HT-29 (cell line): ENCODE measurements around the gene PRKCE. TPM values are rescaled to one million over a fixed set of nuclear protein-coding genes. Genes with fewer than 3 reads are reported as not detected.
A peak's percentile ranks its signal among the peaks of the same experiment; 100 is the strongest.

Source experiments
- DNase-seq: peaks from one replicate; pipeline ENCODE4 v3.0.0-alpha.2; 2015; ENCODE audit warnings: low spot score
- total RNA-seq: library from RNA; depleted of rRNA; stranded (reverse); fragments of >200 nt; shearing (Covaris generic); gene quantifications from 2 replicates; pipeline ENCODE4 v1.2.3, GENCODE V29; 2014

Gene PRKCE
- total RNA-seq, 1 experiment from 2014 or later = 17.7 TPM

DNA sequence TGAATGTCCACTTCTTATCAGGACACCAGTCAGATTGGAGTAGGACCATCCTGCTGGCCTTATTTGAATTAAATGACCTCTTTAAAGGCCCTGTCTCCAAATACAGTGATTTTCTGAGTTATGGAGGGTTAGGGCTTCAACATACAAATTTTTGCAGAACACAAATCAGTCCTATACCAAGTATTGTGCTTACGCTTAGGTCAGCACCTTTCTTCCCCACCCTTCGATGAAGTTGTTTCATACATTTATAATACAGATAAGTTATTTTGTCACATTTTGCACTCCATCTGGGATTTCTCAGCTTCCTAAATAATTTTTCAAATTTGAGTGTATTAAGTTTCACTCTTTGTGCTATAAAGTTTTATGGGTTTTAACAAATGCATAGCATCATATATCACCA lies 455.2 kb downstream of the PRKCE start:
- DNase-seq = no peak

DNA sequence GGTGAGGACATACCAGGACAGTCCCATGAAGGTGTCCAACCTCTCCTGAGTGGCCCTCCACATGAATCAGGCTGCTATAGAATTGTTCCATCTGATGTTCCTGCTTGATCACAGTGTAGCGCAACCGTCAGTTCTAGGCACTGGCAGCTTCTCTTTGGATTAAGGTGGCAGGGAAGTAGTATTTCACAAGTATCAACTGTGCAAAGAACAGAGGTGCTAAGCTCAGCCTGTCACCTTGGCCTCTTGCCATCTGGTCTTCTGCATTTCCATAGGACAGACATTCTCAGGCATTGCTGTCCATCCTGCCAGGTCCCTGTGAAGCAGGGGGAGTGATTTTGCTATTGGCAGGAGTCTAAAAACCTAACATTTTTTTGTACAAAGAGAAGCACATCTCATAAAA lies 463.5 kb downstream of the PRKCE start:
- DNase-seq = no peak

DNA sequence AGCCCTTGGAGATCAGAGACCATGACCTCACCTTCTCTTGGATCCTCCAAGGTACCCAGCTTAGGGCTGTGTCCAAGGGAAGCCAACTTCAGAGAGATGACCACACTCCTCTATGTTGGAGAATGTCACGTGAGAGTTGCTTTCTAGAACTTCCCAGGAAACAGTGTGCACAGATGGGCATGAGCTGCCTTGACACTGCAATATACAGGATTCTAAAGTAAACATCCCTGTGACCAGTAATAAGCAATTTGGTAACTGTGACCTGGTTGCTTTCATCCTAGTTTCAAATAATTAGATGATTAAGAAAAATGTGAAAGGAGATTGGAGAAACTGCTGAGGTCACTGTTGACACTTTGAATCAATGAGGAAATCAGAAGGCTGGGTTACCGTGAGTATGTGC lies 464.7 kb downstream of the PRKCE start:
- no peak for DNase-seq

- DNase-seq = no peak
Observed at GRCh38 chr2:46116553-46116991, 465.1 kb downstream of the PRKCE start.

- peak; percentile 38 for DNase-seq
Observed at GRCh38 chr2:46117379-46117778, 465.9 kb downstream of the PRKCE start.

GRCh38 chr2:46117994-46118393 lies 466.5 kb downstream of the PRKCE start:
- no peak for DNase-seq

DNA sequence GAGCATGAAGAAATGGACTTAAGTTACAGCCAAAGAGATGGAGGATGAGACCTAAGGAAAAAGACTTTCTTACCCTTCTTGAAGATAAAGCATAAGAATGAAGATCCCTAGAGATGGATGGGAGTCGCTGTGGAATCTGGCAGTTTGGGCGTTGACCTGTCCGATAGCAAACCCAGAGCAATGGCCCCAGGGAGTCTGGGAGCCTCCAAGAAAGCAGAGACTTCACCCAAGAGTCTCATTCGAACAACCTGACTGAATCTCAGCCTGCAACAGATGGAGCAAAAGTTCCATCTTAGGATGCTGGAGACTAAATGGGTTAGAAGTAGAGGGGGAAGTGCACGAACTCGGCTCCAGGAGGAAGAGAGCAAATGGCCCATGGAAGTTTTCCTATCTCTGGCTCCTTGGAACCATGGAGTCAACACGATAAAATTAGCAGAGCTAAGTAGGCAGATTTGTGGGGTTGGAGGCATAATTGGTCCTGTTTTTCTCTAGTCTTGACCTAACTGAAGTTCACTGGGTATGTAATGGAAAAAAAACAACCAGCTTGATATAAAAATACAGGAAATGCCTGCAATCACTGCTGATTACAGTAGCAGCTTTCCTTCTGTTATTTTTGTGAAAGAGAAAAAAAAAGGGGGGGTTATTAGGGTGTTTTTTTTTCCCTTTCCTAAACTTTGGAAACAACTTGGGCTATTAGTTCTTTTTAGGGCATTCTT lies 467.3 kb downstream of the PRKCE start:
- no peak for DNase-seq

DNA sequence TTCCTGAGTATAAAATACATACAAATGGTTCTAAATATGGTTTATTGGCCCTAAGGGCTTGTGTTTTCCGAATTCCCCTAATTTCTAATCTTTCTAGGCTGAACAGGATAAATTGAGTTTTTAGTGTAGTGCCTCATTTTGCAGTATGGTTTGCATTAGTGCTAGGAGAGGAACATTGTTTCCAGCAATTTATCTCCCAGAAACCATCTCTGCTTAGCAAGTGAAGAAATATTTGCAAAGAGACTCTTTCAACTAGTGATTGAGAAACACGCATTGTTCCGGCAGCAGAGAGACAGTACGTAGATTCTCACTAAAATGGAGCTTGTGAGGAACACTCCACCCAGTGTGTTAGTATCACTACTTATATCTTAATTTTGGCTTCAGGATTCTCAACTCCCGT lies 468.0 kb downstream of the PRKCE start:
- DNase-seq = no peak

DNA sequence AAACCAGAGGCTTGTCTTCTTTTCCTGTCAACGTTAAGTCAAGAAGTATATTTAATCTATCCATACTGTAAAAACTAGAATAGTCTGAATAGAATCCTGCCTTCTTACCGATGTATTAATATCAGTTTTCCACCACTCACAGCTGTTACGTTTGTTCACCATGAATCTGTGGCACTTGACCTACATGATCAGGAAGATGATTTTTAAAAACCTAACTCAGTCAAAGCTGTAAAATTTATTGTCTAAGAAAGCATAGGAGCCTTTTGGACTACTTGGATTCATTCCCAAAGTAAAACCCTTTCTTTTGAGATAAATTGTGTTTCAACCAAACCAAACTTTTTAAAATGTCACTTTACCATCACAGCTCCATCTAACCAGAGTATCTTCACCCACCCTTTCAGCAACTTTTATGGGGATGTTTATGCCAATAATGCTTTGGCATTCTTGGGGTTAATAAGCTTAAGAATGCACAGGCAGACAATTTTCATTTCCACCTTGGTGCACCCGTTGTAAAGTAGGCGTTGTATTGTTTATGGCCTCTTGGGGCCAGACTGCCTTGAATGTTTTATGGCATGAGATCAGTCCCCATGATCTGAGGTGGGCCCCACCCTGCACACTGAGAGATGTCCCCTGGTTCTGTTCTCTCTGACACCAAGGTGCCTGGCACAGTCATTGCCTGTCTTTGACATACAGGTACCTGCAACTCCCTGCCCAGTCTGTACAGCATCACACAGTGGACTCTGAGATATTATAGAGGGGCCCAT lies 469.5 kb downstream of the PRKCE start:
- DNase-seq = no peak

DNA sequence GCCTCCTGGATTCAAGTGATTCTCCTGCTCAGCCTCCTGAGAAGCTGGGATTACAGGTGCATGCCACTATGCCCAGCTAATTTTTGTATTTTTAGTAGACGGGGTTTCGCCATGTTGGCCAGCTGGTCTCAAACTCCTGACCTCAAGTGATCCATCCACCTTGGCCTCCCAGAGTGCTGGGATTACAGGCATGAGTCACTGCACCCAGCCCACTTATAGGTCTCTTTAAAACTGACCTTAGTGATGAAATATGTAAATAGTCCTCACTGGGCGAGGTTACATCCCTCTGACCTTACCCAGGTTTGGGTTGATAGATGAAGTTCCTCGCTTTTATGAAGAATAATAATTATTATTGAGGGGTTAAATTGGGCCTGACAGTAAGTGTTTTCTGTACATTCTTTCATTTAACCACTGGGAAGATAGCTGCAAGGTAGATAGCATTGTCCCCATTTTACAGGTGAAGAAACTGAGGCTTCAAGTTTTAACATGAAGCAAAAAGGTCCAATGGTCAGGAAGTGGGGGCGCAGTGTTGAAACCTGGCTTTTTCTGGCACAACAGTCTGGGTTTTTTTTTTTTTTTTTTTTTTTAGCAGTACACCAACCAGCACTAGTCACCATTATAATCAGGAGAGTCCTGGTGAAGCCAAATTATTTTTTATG lies 471.0 kb downstream of the PRKCE start:
- DNase-seq = no peak

GRCh38 chr2:46123013-46123412 lies 471.5 kb downstream of the PRKCE start:
- DNase-seq = no peak

DNA sequence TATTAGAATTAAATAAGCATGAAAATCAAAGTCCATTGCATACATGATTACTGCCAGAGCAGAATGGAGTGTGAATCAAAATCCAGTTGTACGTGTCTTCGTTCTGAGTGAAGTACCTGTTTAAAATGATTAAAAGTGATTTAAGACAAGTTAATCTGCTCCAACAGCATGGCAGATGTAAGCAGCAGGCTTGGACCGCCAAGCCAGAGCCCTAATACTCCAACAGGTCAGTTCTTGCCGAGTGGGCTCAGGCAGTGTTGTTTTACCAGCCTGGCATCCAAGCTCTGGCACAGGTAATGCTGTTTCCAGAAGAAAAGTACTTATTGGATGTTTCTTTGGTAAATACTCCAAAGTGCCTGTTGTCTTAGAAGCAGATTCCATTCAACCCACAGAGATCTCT lies 474.3 kb downstream of the PRKCE start:
- DNase-seq = no peak

DNA sequence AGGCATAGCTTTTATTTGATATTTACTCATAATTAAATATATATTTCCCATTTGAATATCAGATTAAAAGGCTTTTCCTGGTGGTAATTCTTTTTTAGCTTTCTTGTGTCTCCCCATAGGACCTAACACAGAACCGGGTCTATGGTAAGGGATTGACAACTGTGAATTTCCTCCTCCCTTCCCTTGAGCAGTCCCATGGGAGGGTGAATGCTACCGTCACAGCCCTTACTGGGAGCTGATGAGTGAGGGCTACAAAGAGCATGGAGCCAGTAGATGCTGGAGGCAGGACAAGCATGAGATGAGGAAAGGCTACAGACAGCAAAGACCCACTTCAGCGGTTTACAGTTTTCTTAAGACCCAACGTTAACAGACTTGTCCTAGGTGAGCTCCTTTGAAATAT lies 475.1 kb downstream of the PRKCE start:
- no peak for DNase-seq

- no peak for DNase-seq
Observed at GRCh38 chr2:46127176-46127575, 475.7 kb downstream of the PRKCE start.

DNA sequence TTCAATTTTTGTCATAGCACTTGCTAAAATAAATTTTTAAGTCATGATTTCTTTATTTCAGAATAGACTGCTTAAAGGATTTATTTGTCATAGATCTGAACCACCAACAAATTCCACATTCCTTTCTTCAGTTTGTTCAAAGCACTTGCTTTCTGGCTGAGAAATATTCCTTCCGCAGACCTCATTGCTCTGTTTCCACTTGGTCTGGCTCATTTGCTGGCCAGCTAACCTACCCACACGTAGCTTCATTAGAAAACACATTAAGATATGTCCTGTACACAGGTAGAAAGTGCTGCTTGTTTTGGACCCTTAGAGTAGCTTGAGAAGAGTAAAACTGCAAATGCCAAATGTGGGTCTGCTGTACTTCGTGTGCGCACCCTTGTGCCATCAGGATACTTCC lies 479.0 kb downstream of the PRKCE start:
- DNase-seq = no peak

DNA sequence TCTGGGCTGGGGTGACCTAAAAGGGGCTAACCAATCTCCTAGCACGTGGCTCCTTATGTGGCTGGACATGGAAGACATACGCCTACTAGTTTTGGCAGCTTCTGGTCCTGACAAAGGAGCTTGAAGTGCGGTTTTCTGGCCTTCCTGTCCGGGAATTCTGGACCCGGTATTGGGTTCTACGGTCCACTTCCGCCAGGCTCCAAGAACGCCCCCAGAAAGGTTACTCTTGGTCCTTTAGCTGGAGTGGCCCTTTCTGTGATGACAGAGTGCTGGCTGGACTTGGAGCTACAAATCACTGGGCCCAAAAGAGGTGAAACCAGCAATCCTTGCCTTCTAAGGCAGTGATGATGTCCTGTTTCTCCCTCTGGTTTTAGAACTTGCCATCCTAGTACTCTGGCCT lies 481.5 kb downstream of the PRKCE start:
- DNase-seq = no peak

DNA sequence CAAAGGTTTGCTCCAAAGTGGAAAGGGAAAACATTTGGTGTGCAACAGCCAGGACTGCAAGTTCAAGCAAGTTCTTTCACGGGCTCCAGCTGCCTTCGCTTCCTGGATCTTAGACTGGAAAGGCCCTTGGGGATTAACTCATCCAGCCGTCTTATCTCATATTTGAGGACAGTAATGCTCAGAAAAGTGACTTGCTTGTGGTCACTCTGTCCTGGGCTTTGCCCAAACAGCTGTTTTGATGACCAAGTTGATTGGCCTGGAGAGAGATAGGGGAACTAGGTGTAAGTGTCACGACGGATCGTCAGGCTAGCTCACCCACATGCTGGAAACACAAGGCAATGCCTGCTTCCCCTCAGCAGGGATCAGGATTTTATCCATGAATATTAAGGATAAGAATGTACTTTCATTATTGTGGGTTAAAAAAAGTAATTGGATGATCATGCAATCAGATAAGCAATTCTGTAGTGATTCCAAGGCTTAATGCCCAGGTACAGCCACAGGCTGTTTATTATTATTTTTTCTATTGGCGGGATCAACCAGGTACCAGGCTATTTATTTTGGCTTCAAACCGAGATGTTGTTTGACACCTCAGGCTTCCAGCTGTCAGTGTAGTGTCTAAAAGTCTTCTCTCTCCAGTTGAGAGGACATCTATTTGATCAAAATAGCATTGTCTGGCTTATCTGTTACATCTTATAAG lies 483.2 kb downstream of the PRKCE start:
- DNase-seq = no peak

- DNase-seq = no peak
Observed at GRCh38 chr2:46135228-46135855, 483.9 kb downstream of the PRKCE start.

- no peak for DNase-seq
Observed at GRCh38 chr2:46135958-46136357, 484.5 kb downstream of the PRKCE start.

DNA sequence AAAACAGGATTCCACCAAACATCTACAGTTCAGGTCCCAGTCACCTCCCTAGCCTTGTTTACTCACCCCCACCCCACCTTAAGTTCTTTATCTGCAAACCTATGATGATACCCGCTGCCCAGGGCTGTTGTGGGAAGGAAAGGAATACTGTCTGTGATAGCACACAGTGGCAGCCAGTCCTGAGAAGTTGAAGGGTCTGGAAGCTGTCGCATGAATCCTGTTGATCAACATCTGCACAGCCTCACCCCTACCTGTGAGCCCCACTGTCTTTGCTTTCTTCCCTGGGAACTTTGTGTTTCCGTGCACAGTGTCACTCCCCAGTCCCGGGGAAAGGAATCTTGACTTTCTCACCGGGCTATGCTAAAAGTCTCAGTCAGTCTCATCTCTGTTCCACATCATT lies 485.0 kb downstream of the PRKCE start:
- no peak for DNase-seq

DNA sequence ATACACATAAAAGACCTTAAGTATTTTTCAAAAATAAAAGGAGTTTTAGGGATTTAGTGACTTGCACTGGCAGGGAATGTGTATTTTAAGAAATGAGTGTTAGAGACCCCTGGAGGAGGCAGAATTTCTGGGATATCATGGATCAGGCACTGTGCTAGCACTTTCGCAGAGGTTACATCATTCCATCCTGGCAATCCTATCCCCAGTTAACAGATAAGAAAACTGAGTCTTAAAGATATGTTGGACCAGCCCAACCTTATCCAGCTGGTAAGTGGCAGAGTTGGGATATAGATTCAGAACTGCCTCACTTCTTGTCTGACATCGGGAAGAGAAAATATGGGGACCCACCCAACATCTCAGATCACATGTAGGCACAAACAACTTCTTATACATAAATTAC lies 485.5 kb downstream of the PRKCE start:
- DNase-seq = no peak
